ENCODE data around the gene NRF1.

Gene NRF1

GRCh38 chr7:129640400-129640799 is 28.9 kb downstream of the NRF1 start:
- no peak overlapping the region for H3K4me3 ChIP-seq (ENCODE audit: low read depth, low read length)
- TF ChIP-seq, protein P1, sequence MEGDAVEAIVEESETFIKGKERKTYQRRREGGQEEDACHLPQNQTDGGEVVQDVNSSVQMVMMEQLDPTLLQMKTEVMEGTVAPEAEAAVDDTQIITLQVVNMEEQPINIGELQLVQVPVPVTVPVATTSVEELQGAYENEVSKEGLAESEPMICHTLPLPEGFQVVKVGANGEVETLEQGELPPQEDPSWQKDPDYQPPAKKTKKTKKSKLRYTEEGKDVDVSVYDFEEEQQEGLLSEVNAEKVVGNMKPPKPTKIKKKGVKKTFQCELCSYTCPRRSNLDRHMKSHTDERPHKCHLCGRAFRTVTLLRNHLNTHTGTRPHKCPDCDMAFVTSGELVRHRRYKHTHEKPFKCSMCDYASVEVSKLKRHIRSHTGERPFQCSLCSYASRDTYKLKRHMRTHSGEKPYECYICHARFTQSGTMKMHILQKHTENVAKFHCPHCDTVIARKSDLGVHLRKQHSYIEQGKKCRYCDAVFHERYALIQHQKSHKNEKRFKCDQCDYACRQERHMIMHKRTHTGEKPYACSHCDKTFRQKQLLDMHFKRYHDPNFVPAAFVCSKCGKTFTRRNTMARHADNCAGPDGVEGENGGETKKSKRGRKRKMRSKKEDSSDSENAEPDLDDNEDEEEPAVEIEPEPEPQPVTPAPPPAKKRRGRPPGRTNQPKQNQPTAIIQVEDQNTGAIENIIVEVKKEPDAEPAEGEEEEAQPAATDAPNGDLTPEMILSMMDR (IDR thresholded peaks at IDR 0.05; ENCODE audit: low read depth, low read length), result no peak

- TF ChIP-seq, protein P1 (IDR thresholded peaks at IDR 0.05; ENCODE audit: low read depth, low read length), result no peak
- H3K4me3 ChIP-seq (ENCODE audit: low read depth, low read length), result no peak overlapping the region
Observed at GRCh38 chr7:129642871-129643549, 31.5 kb downstream of the NRF1 start.

- TF ChIP-seq, protein P1 (IDR thresholded peaks at IDR 0.05; ENCODE audit: low read depth, low read length), result no peak
- no peak overlapping the region for H3K4me3 ChIP-seq (ENCODE audit: low read depth, low read length)
Observed at GRCh38 chr7:129643550-129644170, 32.1 kb downstream of the NRF1 start.

- TF ChIP-seq, protein P1 (IDR thresholded peaks at IDR 0.05; ENCODE audit: low read depth, low read length), result no peak
- H3K4me3 ChIP-seq (ENCODE audit: low read depth, low read length), result no peak overlapping the region
Observed at GRCh38 chr7:129644634-129645230, 33.2 kb downstream of the NRF1 start.

GRCh38 chr7:129646369-129647021 is 35.0 kb downstream of the NRF1 start:
- no peak overlapping the region for H3K4me3 ChIP-seq (ENCODE audit: low read depth, low read length)
- TF ChIP-seq, protein P1 (IDR thresholded peaks at IDR 0.05; ENCODE audit: low read depth, low read length), result no peak

DNA sequence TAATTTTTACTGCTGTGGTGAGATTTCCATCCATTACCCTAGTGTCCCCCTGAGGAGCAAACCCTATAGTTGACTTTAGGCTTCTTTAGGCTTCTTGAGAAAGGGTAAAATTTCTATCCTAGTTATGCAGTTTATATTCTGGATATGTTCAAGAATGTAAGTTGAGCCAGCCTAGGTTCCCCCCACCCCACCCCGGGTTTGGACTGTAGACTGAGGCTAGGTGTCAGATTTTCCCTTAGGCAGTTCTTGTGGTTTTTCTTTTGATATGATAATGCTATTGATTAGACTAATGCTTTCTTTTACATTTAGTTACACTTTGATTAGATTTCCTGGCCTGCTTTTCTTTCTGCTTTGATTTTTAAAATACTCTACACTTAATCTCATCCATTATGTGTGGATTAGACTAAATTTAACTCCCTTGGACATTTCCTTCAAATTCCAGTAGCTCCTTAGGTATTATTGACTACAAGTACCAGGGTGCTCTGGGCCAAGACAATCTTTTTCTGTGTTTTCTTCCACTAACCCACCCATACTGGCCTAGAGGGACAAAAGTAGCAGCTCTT is 37.7 kb downstream of the NRF1 start:
- TF ChIP-seq, protein P1 (IDR thresholded peaks at IDR 0.05; ENCODE audit: low read depth, low read length), result no peak
- H3K4me3 ChIP-seq (ENCODE audit: low read depth, low read length), result no peak overlapping the region

Measured in WI38 (cell line).